ENCODE measurements around the gene ABCB8. TPM values are rescaled to one million over a fixed set of nuclear protein-coding genes. Genes with fewer than 3 reads are reported as not detected.
"Not testable (repeated sequence)": the region's sequence is repeated elsewhere in the genome, so short reads cannot be mapped to it uniquely, and the experiment has no call there.

ABCB8 gene
- total and polyA plus RNA-seq, 12 donors = 15.5 to 62.3 (median 51.2) TPM

DNA sequence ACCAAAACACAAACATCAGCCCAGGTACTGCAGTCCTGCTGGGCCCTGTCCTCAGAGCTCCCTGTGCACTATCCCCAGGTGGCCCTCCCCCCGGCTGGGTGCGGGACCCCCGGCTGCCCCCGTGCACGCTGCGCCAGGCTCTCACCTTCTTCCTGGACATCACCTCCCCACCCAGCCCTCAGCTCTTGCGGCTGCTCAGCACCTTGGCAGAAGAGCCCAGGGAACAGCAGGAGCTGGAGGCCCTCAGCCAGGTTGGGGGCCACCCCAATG, 18.3 kb upstream of the ABCB8 start:
- Histone ChIP-seq H3K9me3 (replicated peaks in 1 of 3) (no peaks in the 10 kb centered on the region), H3K36me3 (replicated peaks in 1 of 2) (no peaks in the 10 kb centered on the region), H3K27me3 (peaks cover 11% of the 10 kb centered on the region), H3K27ac (no peak overlapping the region), H3K4me1 (replicated peaks in 1 of 2) (no peaks in the 10 kb centered on the region), H3K4me3 (no peak overlapping the region)
- intact Hi-C loops (cut with DNase I) = no loop called here
- TF ChIP-seq POLR2A (IDR thresholded peaks at IDR 0.05) = no peak
- TF ChIP-seq, protein P1, sequence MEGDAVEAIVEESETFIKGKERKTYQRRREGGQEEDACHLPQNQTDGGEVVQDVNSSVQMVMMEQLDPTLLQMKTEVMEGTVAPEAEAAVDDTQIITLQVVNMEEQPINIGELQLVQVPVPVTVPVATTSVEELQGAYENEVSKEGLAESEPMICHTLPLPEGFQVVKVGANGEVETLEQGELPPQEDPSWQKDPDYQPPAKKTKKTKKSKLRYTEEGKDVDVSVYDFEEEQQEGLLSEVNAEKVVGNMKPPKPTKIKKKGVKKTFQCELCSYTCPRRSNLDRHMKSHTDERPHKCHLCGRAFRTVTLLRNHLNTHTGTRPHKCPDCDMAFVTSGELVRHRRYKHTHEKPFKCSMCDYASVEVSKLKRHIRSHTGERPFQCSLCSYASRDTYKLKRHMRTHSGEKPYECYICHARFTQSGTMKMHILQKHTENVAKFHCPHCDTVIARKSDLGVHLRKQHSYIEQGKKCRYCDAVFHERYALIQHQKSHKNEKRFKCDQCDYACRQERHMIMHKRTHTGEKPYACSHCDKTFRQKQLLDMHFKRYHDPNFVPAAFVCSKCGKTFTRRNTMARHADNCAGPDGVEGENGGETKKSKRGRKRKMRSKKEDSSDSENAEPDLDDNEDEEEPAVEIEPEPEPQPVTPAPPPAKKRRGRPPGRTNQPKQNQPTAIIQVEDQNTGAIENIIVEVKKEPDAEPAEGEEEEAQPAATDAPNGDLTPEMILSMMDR (IDR thresholded peaks at IDR 0.05) = no peak
- DNase-seq = no peak
- 18 to 100% (median 36%) methylated on average over 1 to 7 of the region's 7 CpGs for WGBS, 4 donors

DNA sequence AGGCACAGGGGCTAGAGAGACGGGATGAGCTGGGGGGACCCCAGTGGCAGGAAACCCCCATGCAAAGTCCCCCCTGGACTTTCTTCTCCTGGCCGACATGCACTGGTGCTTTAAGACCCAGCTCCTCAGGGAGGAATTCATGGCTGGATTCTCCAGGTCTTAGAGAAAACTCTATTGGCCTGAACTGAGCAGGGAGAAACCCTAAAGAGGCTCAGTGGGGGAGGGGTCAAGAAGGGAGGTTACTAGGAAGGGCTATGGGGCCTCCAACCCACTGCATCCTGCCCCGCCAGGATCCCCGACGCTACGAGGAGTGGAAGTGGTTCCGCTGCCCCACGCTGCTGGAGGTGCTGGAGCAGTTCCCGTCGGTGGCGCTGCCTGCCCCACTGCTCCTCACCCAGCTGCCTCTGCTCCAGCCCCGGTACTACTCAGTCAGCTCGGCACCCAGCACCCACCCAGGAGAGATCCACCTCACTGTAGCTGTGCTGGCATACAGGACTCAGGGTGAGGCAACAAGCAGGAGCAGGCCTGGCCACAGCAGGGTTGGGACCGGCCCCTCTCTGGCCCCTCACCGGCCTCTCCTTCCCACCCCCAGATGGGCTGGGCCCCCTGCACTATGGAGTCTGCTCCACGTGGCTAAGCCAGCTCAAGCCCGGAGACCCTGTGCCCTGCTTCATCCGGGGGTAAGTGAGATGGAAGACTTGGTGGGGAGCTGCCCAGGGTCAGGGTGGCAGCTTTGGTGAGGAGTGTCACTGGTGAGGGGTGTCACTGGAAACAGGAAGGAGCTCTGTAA, 17.7 kb upstream of the ABCB8 start:
- intact Hi-C loops (cut with DNase I) = no loop called here
- Histone ChIP-seq H3K4me3 (no peak overlapping the region), H3K27ac (peak overlapping the region in 1 of 5 donors; percentile 40), H3K9me3 (replicated peaks in 1 of 3) (no peaks in the 10 kb centered on the region), H3K36me3 (replicated peaks in 1 of 2) (no peaks in the 10 kb centered on the region), H3K4me1 (replicated peaks in 1 of 2) (no peaks in the 10 kb centered on the region), H3K27me3 (peaks cover 15% of the 10 kb centered on the region)
- no peak for DNase-seq
- WGBS, 4 donors = 29 to 52% (median 47%) methylated on average over 6 to 18 of the region's 18 CpGs
- TF ChIP-seq POLR2A (IDR thresholded peaks at IDR 0.05) = no peak
- TF ChIP-seq, protein P1 (IDR thresholded peaks at IDR 0.05) = no peak

DNA sequence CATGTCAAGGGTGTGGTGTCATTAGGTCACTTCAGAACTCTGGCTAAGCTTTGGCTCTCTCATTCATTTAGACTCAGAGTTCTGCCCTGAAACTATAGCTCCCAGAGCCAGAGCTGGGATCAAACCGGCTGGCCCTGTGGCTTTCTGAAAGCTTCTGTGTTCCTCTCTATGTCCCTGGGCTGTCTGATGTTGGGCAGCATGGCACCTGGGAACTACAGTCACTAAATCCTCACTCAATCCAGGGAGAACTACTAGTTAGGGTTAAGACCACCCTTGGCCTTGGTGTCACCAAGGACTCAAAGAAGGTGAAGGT, 17.2 kb upstream of the ABCB8 start:
- Histone ChIP-seq H3K4me1 (replicated peaks in 1 of 2) (no peaks in the 10 kb centered on the region), H3K36me3 (replicated peaks in 1 of 2) (no peaks in the 10 kb centered on the region), H3K27ac (no peak overlapping the region), H3K4me3 (no peak overlapping the region), H3K27me3 (peaks cover 15% of the 10 kb centered on the region), H3K9me3 (replicated peaks in 1 of 3) (no peaks in the 10 kb centered on the region)
- DNase-seq = no peak
- intact Hi-C loops (cut with DNase I) = no loop called here
- TF ChIP-seq, protein P1 (IDR thresholded peaks at IDR 0.05) = no peak
- no peak for TF ChIP-seq POLR2A (IDR thresholded peaks at IDR 0.05)
- 50 to 53% (median 50%) methylated on average over 1 of the region's 1 CpG for WGBS, 4 donors

DNA sequence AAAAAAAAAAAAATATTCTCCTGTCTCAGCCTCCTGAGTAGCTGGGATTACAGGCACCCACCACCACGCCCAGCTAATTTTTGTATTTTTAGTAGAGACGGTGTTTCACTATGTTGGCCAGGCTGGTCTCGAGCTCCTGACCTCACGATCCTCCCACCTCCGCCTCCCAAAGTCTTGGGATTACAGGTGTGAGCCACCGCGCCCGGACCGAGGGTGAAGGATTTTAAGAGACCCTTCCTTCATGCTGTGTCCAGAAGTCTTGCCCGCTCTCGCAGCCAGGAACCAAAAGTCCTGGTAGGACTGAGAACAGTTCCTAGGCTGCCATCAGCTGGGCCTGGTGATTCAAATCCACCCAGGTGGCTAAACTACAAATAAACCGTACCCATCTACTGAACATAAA, 16.6 kb upstream of the ABCB8 start:
- H3K9me3 ChIP-seq (replicated peaks in 1 of 3); H3K4me1 ChIP-seq (replicated peaks in 1 of 2); H3K36me3 ChIP-seq (replicated peaks in 1 of 2); DNase-seq; H3K4me3 ChIP-seq; H3K27ac ChIP-seq; intact Hi-C loops (cut with DNase I): not testable (repeated sequence)
- 83 to 86% (median 85%) methylated on average over 11 to 12 of the region's 12 CpGs for WGBS, 4 donors
- peaks cover 15% of the 10 kb centered on the region for H3K27me3 ChIP-seq

DNA sequence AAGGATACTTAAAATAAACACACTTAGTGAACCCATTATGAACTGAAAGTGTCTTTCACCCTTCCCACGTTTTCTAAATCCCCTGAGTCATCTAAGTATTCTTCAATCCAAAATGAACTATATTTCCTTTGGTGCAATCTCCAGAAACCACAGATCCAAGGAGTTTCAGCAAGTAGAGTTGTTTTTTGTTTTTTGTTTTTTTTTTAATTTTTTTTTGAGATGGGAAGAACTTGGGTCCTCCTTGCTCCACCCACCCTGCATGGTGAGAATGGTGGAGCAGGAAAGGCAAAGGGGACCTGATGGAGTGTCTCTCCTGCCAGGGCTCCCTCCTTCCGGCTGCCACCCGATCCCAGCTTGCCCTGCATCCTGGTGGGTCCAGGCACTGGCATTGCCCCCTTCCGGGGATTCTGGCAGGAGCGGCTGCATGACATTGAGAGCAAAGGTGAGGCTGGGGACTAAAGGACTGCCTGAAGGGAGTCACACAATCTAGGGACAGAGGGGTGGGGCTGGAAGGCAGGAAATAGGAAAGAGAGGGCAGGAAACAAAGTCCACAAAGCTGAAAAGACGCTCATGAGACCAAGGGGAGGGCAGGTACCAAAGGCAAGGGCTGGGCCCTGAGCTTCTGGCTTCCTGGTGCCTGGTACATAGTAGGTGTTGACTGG, 16.1 kb upstream of the ABCB8 start:
- no peak overlapping the region for H3K27ac ChIP-seq
- intact Hi-C loops (cut with DNase I) = no loop called here
- peaks cover 17% of the 10 kb centered on the region for H3K27me3 ChIP-seq
- 67 to 72% (median 69%) methylated on average over 6 of the region's 6 CpGs for WGBS, 4 donors
- H3K9me3 ChIP-seq (replicated peaks in 1 of 3) = no peaks in the 10 kb centered on the region
- no peaks in the 10 kb centered on the region for H3K4me1 ChIP-seq (replicated peaks in 1 of 2)
- no peak for DNase-seq
- H3K36me3 ChIP-seq (replicated peaks in 1 of 2) = no peaks in the 10 kb centered on the region
- H3K4me3 ChIP-seq = no peak overlapping the region
- TF ChIP-seq POLR2A (IDR thresholded peaks at IDR 0.05) = no peak
- TF ChIP-seq, protein P1 (IDR thresholded peaks at IDR 0.05) = no peak
